A673 (cell line): ENCODE results near the gene OPTC. TPM values are rescaled to one million over a fixed set of nuclear protein-coding genes. Genes with fewer than 3 reads are reported as not detected.

Source experiments
- BruUV-seq: library from RNA; stranded (reverse); fragments of 400-500 nt; replicated peaks from 2 replicates; lab custom pipeline; 2021; lab: Mats Ljungman, UMichigan
- CTCF ChIA-PET: fragments of 300-600 bp; sonication (Branson Sonifier 250); formaldehyde crosslinking; loops from one replicate; lab custom pipeline; 2022; ENCODE audit warnings: antibody characterized with exemption; lab: Charles Lee
- POLR2A ChIA-PET: fragments of 300-600 bp; sonication (Branson Sonifier 250); formaldehyde crosslinking; loops from one replicate; lab custom pipeline; 2022; ENCODE audit warnings: antibody characterized with exemption; ENCODE audit not compliant: low non-redundant PET; lab: Charles Lee
- DNase-seq: peaks from one replicate; pipeline ENCODE4 v3.0.0-alpha.2; 2015; ENCODE audit warnings: low spot score
- H3K27ac ChIP-seq: fragments of 200-600 bp; sonication (generic); 2 replicates; pipeline ENCODE4 v1.5.1; 2016; ENCODE audit warnings: mixed run types, low read depth, mild to moderate bottlenecking, mixed read lengths, antibody characterized with exemption, low read length; ENCODE audit not compliant: poor library complexity, severe bottlenecking
- H3K27me3 ChIP-seq: fragments of 200-600 bp; sonication (generic); replicated peaks from 2 replicates; pipeline ENCODE4 v1.6.1; 2017; ENCODE audit warnings: mixed run types, low read depth, mild to moderate bottlenecking, mixed read lengths, antibody characterized with exemption, low read length; ENCODE audit not compliant: insufficient read depth, poor library complexity
- H3K36me3 ChIP-seq: fragments of 200-600 bp; sonication (generic); 2 replicates; pipeline ENCODE4 v1.6.1; 2016; ENCODE audit warnings: mixed run types, mild to moderate bottlenecking, mixed read lengths, antibody characterized with exemption, low read length; ENCODE audit not compliant: insufficient read depth, poor library complexity, severe bottlenecking
- H3K4me1 ChIP-seq: fragments of 200-600 bp; sonication (generic); 2 replicates; pipeline ENCODE4 v1.6.1; 2017; ENCODE audit warnings: mixed run types, mild to moderate bottlenecking, mixed read lengths, antibody characterized with exemption, low read length; ENCODE audit not compliant: insufficient read depth, poor library complexity, severe bottlenecking
- H3K4me3 ChIP-seq: fragments of 200-600 bp; sonication (generic); 2 replicates; pipeline ENCODE4 v1.5.1; 2016; ENCODE audit warnings: low read depth, mixed run types, mild to moderate bottlenecking, mixed read lengths, low read length; ENCODE audit not compliant: poor library complexity, severe bottlenecking
- H3K9me3 ChIP-seq: fragments of 200-600 bp; sonication (generic); 2 replicates; pipeline ENCODE4 v1.6.1; 2016; ENCODE audit warnings: mixed run types, low read depth, mild to moderate bottlenecking, mixed read lengths, antibody characterized with exemption, low read length; ENCODE audit not compliant: poor library complexity, severe bottlenecking
- CTCF ChIP-seq: fragments of 300-800, 200-600 bp; sonication (generic); conservative IDR thresholded peaks from 2 replicates; pipeline ENCODE4 v1.5.1; 2017; ENCODE audit warnings: low read depth, mild to moderate bottlenecking, antibody characterized with exemption, low read length, moderate library complexity, mixed read lengths
- EZH2 ChIP-seq: fragments of 200-600 bp; sonication (generic); IDR thresholded peaks from 2 replicates; pipeline ENCODE4 v1.6.1; 2017; ENCODE audit warnings: borderline replicate concordance, low read depth, mild to moderate bottlenecking, mixed read lengths, antibody characterized with exemption, low read length; ENCODE audit not compliant: poor library complexity, severe bottlenecking
- intact Hi-C: fragments of 100-400 bp; cut with micrococcal nuclease; formaldehyde crosslinking; loops from one replicate; pipeline ENCODE4 v1.10.0; 2022; ENCODE audit not compliant: unreplicated experiment
- total RNA-seq: library from RNA; stranded (reverse); gene quantifications from 2 replicates; pipeline ENCODE4 v1.2.3, GENCODE V29; 2021

The OPTC gene
- total RNA-seq, 1 experiment from 2014 or later = not detected

GRCh38 chr1:203490607-203491006 is 3.3 kb upstream of the OPTC start:
- CTCF ChIA-PET = no interaction called here
- Histone ChIP-seq H3K9me3 (no peaks in the 10 kb centered on the region), H3K27ac (no peak overlapping the region), H3K4me1 (peaks cover 4% of the 10 kb centered on the region), H3K36me3 (no peaks in the 10 kb centered on the region), H3K4me3 (no peak overlapping the region), H3K27me3 (no peaks in the 10 kb centered on the region)
- POLR2A ChIA-PET = no interaction called here
- TF ChIP-seq EZH2 (no peak), CTCF (no peak)
- intact Hi-C loops = no loop called here
- no peak for DNase-seq
- BruUV-seq = no TSS peak

GRCh38 chr1:203491664-203492063 is 2.3 kb upstream of the OPTC start:
- TF ChIP-seq EZH2 (no peak), CTCF (no peak)
- H3K27ac ChIP-seq = no peak overlapping the region
- BruUV-seq = no TSS peak
- DNase-seq = no peak
- H3K4me3 ChIP-seq = no peak overlapping the region
- intact Hi-C loops = no loop called here
- ChIA-PET CTCF (no interaction called here), POLR2A (no interaction called here)
- no peaks in the 10 kb centered on the region for H3K9me3 ChIP-seq
- peaks cover 4% of the 10 kb centered on the region for H3K4me1 ChIP-seq
- H3K27me3 ChIP-seq = no peaks in the 10 kb centered on the region
- H3K36me3 ChIP-seq = no peaks in the 10 kb centered on the region

- no peaks in the 10 kb centered on the region for H3K27me3 ChIP-seq
- no peak overlapping the region for H3K4me3 ChIP-seq
- ChIA-PET POLR2A (no interaction called here), CTCF (no interaction called here)
- DNase-seq = no peak
- H3K36me3 ChIP-seq = no peaks in the 10 kb centered on the region
- H3K9me3 ChIP-seq = no peaks in the 10 kb centered on the region
- no TSS peak for BruUV-seq
- H3K27ac ChIP-seq = no peak overlapping the region
- no peak for TF ChIP-seq CTCF
- no peak for TF ChIP-seq EZH2
- intact Hi-C loops = no loop called here
- peaks cover 2% of the 10 kb centered on the region for H3K4me1 ChIP-seq
These were observed 1.7 kb upstream of the OPTC start for GRCh38 chr1:203492082-203492747.
